CD4-positive, CD25-positive, alpha-beta regulatory T cell (primary cell): ENCODE results near the gene STEAP2. TPM values are rescaled to one million over a fixed set of nuclear protein-coding genes. Genes with fewer than 3 reads are reported as not detected.

Source experiments
- ATAC-seq, 2 donors: fragments of 150-1000 bp; cut with Tn5 transposase; one replicate each; pipeline ENCODE4 v1.10.0; 2021; ENCODE audit warnings: low read depth in 2 of 2, moderate number of reproducible peaks in 2 of 2, moderate library complexity in 1 of 2
- DNase-seq, 3 donors: peaks; one replicate each; pipeline versions ENCODE4 v3.0.0 to v3.0.0-alpha.2; 2012 to 2022; ENCODE audit warnings: mixed read lengths in 1 of 3
- H3K27ac ChIP-seq: one replicate; pipeline ENCODE4 v1.7.0; 2013; ENCODE audit warnings: mild to moderate bottlenecking, low read length; ENCODE audit not compliant: insufficient read depth, poor library complexity, severe bottlenecking
- H3K27me3 ChIP-seq: one replicate; pipeline ENCODE4 v1.7.0; 2013; ENCODE audit warnings: low read length; ENCODE audit not compliant: control insufficient read depth, insufficient read depth
- H3K36me3 ChIP-seq: one replicate; pipeline ENCODE4 v1.7.0; 2013; ENCODE audit warnings: mild to moderate bottlenecking, low read length, moderate library complexity; ENCODE audit not compliant: control insufficient read depth, insufficient read depth
- H3K4me1 ChIP-seq: 2 replicates; pipeline ENCODE4 v1.7.0; 2013; ENCODE audit warnings: mild to moderate bottlenecking, low read length; ENCODE audit not compliant: insufficient read depth, control insufficient read depth, poor library complexity, severe bottlenecking
- H3K4me3 ChIP-seq: one replicate; pipeline ENCODE4 v1.7.0; 2013; ENCODE audit warnings: low read depth, mild to moderate bottlenecking, low read length, moderate library complexity
- H3K9me3 ChIP-seq, 2 experiments: 1 replicate in 1 of 2; 2 replicates in 1 of 2; pipeline ENCODE4 v1.7.0; 2013; ENCODE audit warnings: low read length in 2 of 2, mild to moderate bottlenecking in 1 of 2, moderate library complexity in 1 of 2; ENCODE audit not compliant: control insufficient read depth in 2 of 2
- H3K27ac Mint-ChIP-seq, 3 donors: one replicate each; pipeline ENCODE4 v1.8.0; 2020 to 2022; ENCODE audit warnings: mild to moderate bottlenecking in 3 of 3, mixed read lengths in 3 of 3, moderate library complexity in 2 of 3
- H3K27me3 Mint-ChIP-seq: one replicate; pipeline ENCODE4 v1.8.0; 2022; ENCODE audit warnings: mild to moderate bottlenecking, mixed read lengths
- H3K36me3 Mint-ChIP-seq: one replicate; pipeline ENCODE4 v1.8.0; 2020; ENCODE audit warnings: mixed read lengths
- H3K4me1 Mint-ChIP-seq, 4 donors: one replicate each; pipeline ENCODE4 v1.8.0; 2020 to 2022; ENCODE audit warnings: mixed read lengths in 4 of 4, mild to moderate bottlenecking in 1 of 4
- H3K4me3 Mint-ChIP-seq, 4 donors: one replicate each; pipeline ENCODE4 v1.8.0; 2020 to 2022; ENCODE audit warnings: mild to moderate bottlenecking in 4 of 4, mixed read lengths in 4 of 4, moderate library complexity in 3 of 4
- H3K9me3 Mint-ChIP-seq, 7 donors: one replicate each; pipeline ENCODE4 v1.8.0; 2020 to 2022; ENCODE audit warnings: mixed read lengths in 7 of 7, mild to moderate bottlenecking in 3 of 7, moderate library complexity in 2 of 7
- polyA plus RNA-seq, 4 donors: library from polyadenylated mRNA; unstranded; fragments of 300-500 nt; fragmentation: Illumina TruSeq; gene quantifications; one replicate each; pipeline ENCODE4 v1.2.3, GENCODE V29; 2021
- total RNA-seq: library from RNA; stranded (reverse); gene quantifications from one replicate; pipeline ENCODE4 v1.2.3, GENCODE V29; 2022

The STEAP2 gene
- total and polyA plus RNA-seq, 5 donors from 2014 or later: not detected

DNA sequence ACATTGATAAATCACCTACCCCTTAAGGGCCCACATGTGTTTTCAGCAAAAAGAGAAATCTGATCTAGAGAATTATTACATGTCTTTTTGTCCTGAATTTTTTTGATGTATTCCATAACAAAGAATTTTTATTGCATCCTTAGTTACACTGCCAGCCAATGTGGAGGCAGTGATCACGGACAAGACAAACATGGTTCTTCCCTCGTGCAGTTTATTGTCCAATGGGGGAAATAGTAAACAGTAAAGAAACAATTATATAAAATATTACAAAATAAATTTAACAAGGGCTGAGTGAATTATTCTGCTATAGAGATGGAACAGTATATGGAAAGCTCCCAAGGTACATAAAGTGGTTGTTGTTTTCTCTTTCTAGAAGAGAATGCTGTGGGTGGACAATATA, 2.0 kb downstream of the STEAP2 start:
- no peaks in the 10 kb centered on the region for H3K4me1 ChIP-seq
- ATAC-seq (no peak), DNase-seq (no peak)
- H3K36me3 ChIP-seq: no peaks in the 10 kb centered on the region
- H3K27ac ChIP-seq: no peak overlapping the region
- Mint-ChIP-seq H3K4me3 (no peak overlapping the region), H3K27me3 (peaks cover 14% of the 10 kb centered on the region), H3K27ac (no peak overlapping the region), H3K4me1 (no peaks in the 10 kb centered on the region), H3K9me3 (no peaks in the 10 kb centered on the region), H3K36me3 (no peaks in the 10 kb centered on the region)
- no peak overlapping the region for H3K4me3 ChIP-seq
- H3K9me3 ChIP-seq: no peaks in the 10 kb centered on the region
- peaks cover 18% of the 10 kb centered on the region for H3K27me3 ChIP-seq

DNA sequence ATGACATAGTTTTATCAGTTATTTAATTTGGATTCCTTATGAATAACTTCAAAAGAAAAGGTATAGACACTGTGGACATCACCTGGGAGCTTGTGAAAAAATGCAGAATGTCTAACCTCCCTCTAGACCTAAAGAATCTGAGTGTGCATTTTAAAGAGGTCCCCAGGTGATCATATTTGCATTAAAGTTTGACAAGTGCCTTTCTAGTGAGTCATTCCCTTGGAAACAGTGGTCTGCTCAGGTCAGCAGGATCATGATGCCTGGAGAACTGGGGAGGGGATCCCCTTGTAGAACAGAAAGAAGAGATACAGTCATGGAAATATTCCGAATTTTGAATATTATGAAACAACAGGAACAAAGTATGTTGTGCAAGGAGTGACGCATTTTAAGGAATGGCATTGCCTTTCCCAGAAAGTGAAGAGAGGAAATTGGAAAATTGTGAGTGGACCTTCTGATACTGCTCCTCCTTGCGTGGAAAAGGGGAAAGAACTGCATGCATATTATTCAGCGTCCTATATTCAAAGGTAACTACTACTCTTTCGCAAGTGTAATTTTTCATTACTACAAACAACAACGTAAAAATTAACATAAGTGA, 4.6 kb downstream of the STEAP2 start:
- no peaks in the 10 kb centered on the region for H3K4me1 ChIP-seq
- Mint-ChIP-seq H3K9me3 (no peaks in the 10 kb centered on the region), H3K27me3 (peaks cover 5% of the 10 kb centered on the region), H3K4me1 (no peaks in the 10 kb centered on the region), H3K27ac (no peak overlapping the region), H3K4me3 (no peak overlapping the region), H3K36me3 (no peaks in the 10 kb centered on the region)
- ATAC-seq: no peak
- no peaks in the 10 kb centered on the region for H3K9me3 ChIP-seq
- H3K36me3 ChIP-seq: no peaks in the 10 kb centered on the region
- H3K27ac ChIP-seq: no peak overlapping the region
- no peak overlapping the region for H3K4me3 ChIP-seq
- peaks cover 18% of the 10 kb centered on the region for H3K27me3 ChIP-seq
- DNase-seq: no peak

DNA sequence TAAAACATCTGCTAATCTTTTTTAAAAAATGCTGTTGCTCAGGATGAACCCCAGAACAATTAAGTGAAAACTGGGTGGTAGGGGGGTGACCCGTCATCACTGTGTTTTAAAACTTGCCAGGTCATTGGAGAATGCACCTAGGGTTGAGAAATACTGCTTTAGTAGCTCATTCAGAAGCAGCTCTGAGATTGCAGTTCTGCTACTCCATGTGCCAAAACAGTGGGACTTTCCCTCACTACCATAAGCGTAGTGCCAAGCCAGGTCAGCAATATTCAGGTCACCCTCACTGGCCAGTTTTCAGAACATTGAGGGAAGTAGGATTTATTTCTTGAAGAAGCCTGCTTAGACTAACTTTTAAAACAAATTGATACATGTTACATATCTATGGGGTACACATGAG, 5.2 kb downstream of the STEAP2 start:
- H3K9me3 ChIP-seq: no peaks in the 10 kb centered on the region
- H3K27me3 Mint-ChIP-seq: no peaks in the 10 kb centered on the region
- peaks cover 18% of the 10 kb centered on the region for H3K27me3 ChIP-seq
- no peaks in the 10 kb centered on the region for H3K36me3 Mint-ChIP-seq
- no peaks in the 10 kb centered on the region for H3K9me3 Mint-ChIP-seq
- no peaks in the 10 kb centered on the region for H3K36me3 ChIP-seq
- H3K4me3 Mint-ChIP-seq: no peak overlapping the region
- H3K4me1 ChIP-seq: no peaks in the 10 kb centered on the region
- no peak overlapping the region for H3K4me3 ChIP-seq
- no peak overlapping the region for H3K27ac Mint-ChIP-seq
- DNase-seq: no peak
- no peak overlapping the region for H3K27ac ChIP-seq
- H3K4me1 Mint-ChIP-seq: no peaks in the 10 kb centered on the region
- ATAC-seq: no peak

DNA sequence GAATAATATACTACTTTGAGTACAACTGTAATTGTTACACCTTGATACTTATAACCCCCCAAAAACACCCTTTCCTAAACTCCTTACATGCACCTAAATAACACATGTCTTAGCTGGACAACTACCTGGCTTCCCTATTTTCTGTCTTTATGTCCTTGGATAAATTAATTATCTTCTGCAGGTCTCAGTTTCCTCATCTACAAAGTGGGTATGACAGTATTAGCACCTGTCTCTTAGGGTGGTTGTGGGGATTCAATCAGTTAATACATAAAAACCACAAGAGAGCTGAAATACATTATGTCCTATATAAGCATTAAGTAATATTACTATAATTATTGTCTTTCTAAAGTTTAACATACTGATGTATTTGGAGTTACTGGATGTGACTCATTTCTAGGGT, 10.8 kb downstream of the STEAP2 start:
- Mint-ChIP-seq H3K27me3 (peaks cover 10% of the 10 kb centered on the region), H3K4me3 (no peak overlapping the region), H3K4me1 (no peaks in the 10 kb centered on the region), H3K9me3 (no peaks in the 10 kb centered on the region), H3K36me3 (no peaks in the 10 kb centered on the region), H3K27ac (no peak overlapping the region)
- Histone ChIP-seq H3K4me1 (no peaks in the 10 kb centered on the region), H3K4me3 (no peak overlapping the region), H3K9me3 (no peaks in the 10 kb centered on the region), H3K27me3 (no peaks in the 10 kb centered on the region), H3K36me3 (no peaks in the 10 kb centered on the region), H3K27ac (no peak overlapping the region)
- no peak for ATAC-seq
- no peak for DNase-seq

DNA sequence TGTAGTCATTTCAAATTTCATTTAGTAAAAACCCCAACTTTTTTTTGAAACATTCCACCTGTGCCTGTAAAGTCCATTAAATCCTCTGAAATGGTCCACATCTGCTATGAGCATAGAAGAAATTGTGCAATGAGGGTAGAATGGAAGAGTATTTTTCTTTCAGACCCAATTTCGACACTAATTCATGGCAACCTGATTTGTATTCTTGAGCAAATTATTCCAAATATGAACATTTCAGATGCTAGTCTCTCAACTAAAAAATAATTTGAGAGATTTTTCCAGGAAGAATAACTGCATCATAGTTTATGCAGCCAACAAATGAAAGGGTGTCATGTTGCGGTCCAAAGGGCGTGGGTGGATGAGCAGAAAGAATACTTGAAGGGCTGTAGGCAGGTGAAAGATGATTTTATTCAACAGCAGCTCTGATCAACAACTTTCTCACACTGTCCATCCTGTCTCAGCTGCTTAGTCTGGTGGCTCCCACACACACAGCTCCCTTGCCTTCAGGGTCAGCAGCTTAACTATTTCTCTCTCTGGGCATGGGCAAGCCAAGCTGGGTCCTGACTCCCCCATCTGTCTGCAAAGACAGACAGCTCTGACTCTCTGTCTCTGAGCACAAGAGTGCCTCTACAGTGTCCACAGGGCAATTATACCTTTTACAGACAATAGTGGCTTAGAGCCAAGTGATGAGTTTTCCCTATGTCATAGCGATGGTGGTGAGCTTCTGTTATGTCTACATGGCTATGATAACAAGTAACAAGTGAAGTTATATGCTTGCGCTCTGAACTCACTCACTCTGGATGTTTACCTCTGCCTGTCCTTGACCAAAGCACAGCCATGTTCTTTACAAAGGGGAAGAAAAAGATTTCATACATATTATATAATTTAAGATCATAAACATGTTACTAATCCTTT, 11.5 kb downstream of the STEAP2 start:
- no peaks in the 10 kb centered on the region for H3K9me3 Mint-ChIP-seq

DNA sequence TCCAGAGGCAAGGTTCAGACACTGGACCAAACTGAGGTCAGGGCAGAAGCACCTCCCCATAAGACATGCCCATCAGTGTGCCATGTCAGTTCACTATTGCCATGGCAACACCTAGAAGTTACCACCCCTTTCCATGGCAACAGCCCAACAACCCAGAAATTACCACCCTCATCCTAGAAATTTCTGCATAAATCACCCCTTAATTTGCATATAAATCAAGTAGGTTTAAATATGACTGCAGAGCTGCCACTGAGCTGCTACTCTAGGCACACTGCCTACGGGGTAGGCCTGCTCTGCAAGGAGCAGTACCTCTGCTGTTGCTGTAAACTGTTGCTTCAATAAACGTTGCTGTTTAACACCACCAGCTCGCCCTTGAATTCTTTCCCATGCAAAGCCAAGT, 12.7 kb downstream of the STEAP2 start:
- H3K9me3 Mint-ChIP-seq: no peaks in the 10 kb centered on the region
- H3K4me1 ChIP-seq: no peaks in the 10 kb centered on the region
- ATAC-seq (no peak), DNase-seq (no peak)
- no peak overlapping the region for H3K4me3 ChIP-seq
- no peak overlapping the region for H3K4me3 Mint-ChIP-seq
- no peak overlapping the region for H3K27ac ChIP-seq
- H3K27me3 Mint-ChIP-seq: peaks cover 10% of the 10 kb centered on the region
- H3K4me1 Mint-ChIP-seq: no peaks in the 10 kb centered on the region
- no peaks in the 10 kb centered on the region for H3K36me3 ChIP-seq
- no peaks in the 10 kb centered on the region for H3K27me3 ChIP-seq
- no peaks in the 10 kb centered on the region for H3K36me3 Mint-ChIP-seq
- no peak overlapping the region for H3K27ac Mint-ChIP-seq
- H3K9me3 ChIP-seq: no peaks in the 10 kb centered on the region

More for the DNA sequence above, 11.5 kb downstream of the STEAP2 start:
- Mint-ChIP-seq H3K36me3 (no peaks in the 10 kb centered on the region), H3K27me3 (peaks cover 10% of the 10 kb centered on the region), H3K4me3 (no peak overlapping the region), H3K27ac (no peak overlapping the region), H3K4me1 (no peaks in the 10 kb centered on the region)
- no peak for DNase-seq
- no peaks in the 10 kb centered on the region for H3K4me1 ChIP-seq
- H3K9me3 ChIP-seq: no peaks in the 10 kb centered on the region
- H3K27me3 ChIP-seq: no peaks in the 10 kb centered on the region
- no peak for ATAC-seq
- no peak overlapping the region for H3K4me3 ChIP-seq
- no peaks in the 10 kb centered on the region for H3K36me3 ChIP-seq
- no peak overlapping the region for H3K27ac ChIP-seq

DNA sequence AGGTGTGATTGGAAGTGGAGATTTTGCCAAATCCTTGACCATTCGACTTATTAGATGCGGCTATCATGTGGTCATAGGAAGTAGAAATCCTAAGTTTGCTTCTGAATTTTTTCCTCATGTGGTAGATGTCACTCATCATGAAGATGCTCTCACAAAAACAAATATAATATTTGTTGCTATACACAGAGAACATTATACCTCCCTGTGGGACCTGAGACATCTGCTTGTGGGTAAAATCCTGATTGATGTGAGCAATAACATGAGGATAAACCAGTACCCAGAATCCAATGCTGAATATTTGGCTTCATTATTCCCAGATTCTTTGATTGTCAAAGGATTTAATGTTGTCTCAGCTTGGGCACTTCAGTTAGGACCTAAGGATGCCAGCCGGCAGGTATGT, 13.6 kb downstream of the STEAP2 start:
- DNase-seq (no peak), ATAC-seq (no peak)
- Histone ChIP-seq H3K4me1 (no peaks in the 10 kb centered on the region), H3K27me3 (no peaks in the 10 kb centered on the region), H3K4me3 (no peak overlapping the region), H3K27ac (no peak overlapping the region), H3K9me3 (no peaks in the 10 kb centered on the region), H3K36me3 (no peaks in the 10 kb centered on the region)
- H3K27me3 Mint-ChIP-seq: peaks cover 10% of the 10 kb centered on the region
- H3K36me3 Mint-ChIP-seq: no peaks in the 10 kb centered on the region
- no peaks in the 10 kb centered on the region for H3K4me1 Mint-ChIP-seq
- H3K9me3 Mint-ChIP-seq: no peaks in the 10 kb centered on the region
- H3K4me3 Mint-ChIP-seq: no peak overlapping the region
- H3K27ac Mint-ChIP-seq: no peak overlapping the region

DNA sequence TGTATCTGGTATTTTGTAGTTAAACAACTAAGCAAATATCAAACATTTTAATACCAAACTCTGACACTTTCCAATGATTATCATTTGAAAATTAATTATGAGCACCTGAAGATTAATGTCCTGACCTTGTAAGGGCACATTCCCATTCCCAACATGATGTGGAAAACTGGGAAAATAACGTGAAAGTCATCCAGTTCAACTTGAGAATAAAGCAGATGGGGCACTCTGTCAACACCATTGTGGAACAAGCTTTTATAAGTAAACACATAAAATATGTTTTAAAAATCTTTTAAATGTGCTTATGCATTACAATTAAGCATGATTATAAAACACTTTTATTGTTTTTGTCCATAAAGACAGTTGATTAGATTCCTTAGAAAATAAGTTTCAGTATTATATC, 14.1 kb downstream of the STEAP2 start:
- Histone ChIP-seq H3K27me3 (no peaks in the 10 kb centered on the region), H3K27ac (no peak overlapping the region), H3K36me3 (no peaks in the 10 kb centered on the region), H3K9me3 (no peaks in the 10 kb centered on the region), H3K4me3 (no peak overlapping the region), H3K4me1 (no peaks in the 10 kb centered on the region)
- no peaks in the 10 kb centered on the region for H3K36me3 Mint-ChIP-seq
- no peak overlapping the region for H3K4me3 Mint-ChIP-seq
- H3K9me3 Mint-ChIP-seq: no peaks in the 10 kb centered on the region
- H3K4me1 Mint-ChIP-seq: no peaks in the 10 kb centered on the region
- DNase-seq (no peak), ATAC-seq (no peak)
- no peak overlapping the region for H3K27ac Mint-ChIP-seq
- peaks cover 10% of the 10 kb centered on the region for H3K27me3 Mint-ChIP-seq
